Gastrocnemius medialis (tissue), 4 donors: Measurements from ENCODE around the gene ZNF440. TPM values are rescaled to one million over a fixed set of nuclear protein-coding genes. Genes with fewer than 3 reads are reported as not detected.
"Not testable (repeated sequence)": the region's sequence is repeated elsewhere in the genome, so short reads cannot be mapped to it uniquely, and the experiment has no call there.

Source experiments
- ATAC-seq, 2 donors: fragments of 150-250 bp; one replicate each; pipeline ENCODE4 v1.9.1; 2016
- DNase-seq, 2 donors: peaks; one replicate each; pipeline ENCODE4 v3.0.0-alpha.2; 2019
- H3K27ac ChIP-seq, 4 donors: fragments of 200-600 bp; sonication (generic); 1 replicate in 1 of 4; 2 replicates in 3 of 4; pipeline ENCODE4 v1.5.1; 2016 to 2018; ENCODE audit warnings: mild to moderate bottlenecking in 2 of 4, moderate library complexity in 1 of 4
- H3K27me3 ChIP-seq, 3 donors: fragments of 200-600 bp; sonication (generic) in 2 of 3; 1 replicate in 1 of 3; 2 replicates in 2 of 3; pipeline versions ENCODE4 v1.5.1 to v1.6.0; 2016 to 2019; ENCODE audit warnings: mild to moderate bottlenecking in 1 of 3, moderate library complexity in 1 of 3
- H3K36me3 ChIP-seq, 2 donors: fragments of 200-600 bp; sonication (generic) in 1 of 2; one replicate each; pipeline ENCODE4 v1.5.1; 2017 to 2018
- H3K4me1 ChIP-seq, 2 donors: fragments of 200-600 bp; sonication (generic) in 1 of 2; one replicate each; pipeline ENCODE4 v1.5.1; 2016 to 2017; ENCODE audit warnings: mild to moderate bottlenecking in 2 of 2
- H3K4me3 ChIP-seq, 4 donors: fragments of 200-600 bp; sonication (generic) in 3 of 4; 1 replicate in 1 of 4; 2 replicates in 3 of 4; pipeline ENCODE4 v1.5.1; 2016 to 2019; ENCODE audit warnings: mild to moderate bottlenecking in 2 of 4
- H3K9me3 ChIP-seq, 3 donors: fragments of 200-600 bp; sonication (generic) in 2 of 3; 1 replicate in 1 of 3; 2 replicates in 2 of 3; pipeline ENCODE4 v1.5.1; 2016 to 2019
- CTCF ChIP-seq, 5 experiments: fragments of 450-650 bp in 3 of 5; fragments of 200-600 bp in 2 of 5; sonication (generic) in 2 of 5; IDR thresholded peaks in 4 of 5; conservative IDR thresholded peaks in 1 of 5; 1 replicate in 4 of 5; 2 replicates in 1 of 5; pipeline ENCODE4 v1.5.1; 2016 to 2019; ENCODE audit warnings: antibody characterized with exemption in 5 of 5, mild to moderate bottlenecking in 3 of 5, moderate library complexity in 3 of 5
- POLR2A ChIP-seq, 2 donors: fragments of 450-650 bp; IDR thresholded peaks; one replicate each; pipeline ENCODE4 v1.6.1; 2017; ENCODE audit warnings: antibody characterized with exemption in 2 of 2, mild to moderate bottlenecking in 2 of 2, moderate library complexity in 2 of 2
- in situ Hi-C, 4 donors: fragments of 200-750 bp; cut with MboI; loops; one replicate each; pipeline versions ENCODE4 v1.15.0 to v1.8.0; 2017; ENCODE audit warnings: low sequenced_read_pairs in 4 of 4
- intact Hi-C: fragments of 100-400 bp; cut with DNase I; formaldehyde crosslinking; loops from one replicate; pipeline ENCODE4 v1.15.1; 2023; ENCODE audit warnings: low total_unique reads
- total RNA-seq, 4 donors: library from RNA; depleted of rRNA; stranded (reverse); fragments of >200 nt; gene quantifications; one replicate each; pipeline versions ENCODE4 v1.1.0 to v1.2.3, GENCODE V29; 2016

Gene ZNF440
- total RNA-seq, 4 donors from 2014 or later, result 2.5 to 5.5 (median 4.2) TPM

GRCh38 chr19:11832253-11832912 lies 18.3 kb downstream of the ZNF440 start:
- TF ChIP-seq CTCF (IDR thresholded peaks at IDR 0.05 in 4 of 5, conservative IDR thresholded peaks at IDR 0.05 in 1 of 5), result no peak
- no peak for TF ChIP-seq POLR2A (IDR thresholded peaks at IDR 0.05)
- no peak for ATAC-seq

GRCh38 chr19:11833541-11833940 lies 19.5 kb downstream of the ZNF440 start:
- TF ChIP-seq POLR2A (IDR thresholded peaks at IDR 0.05) (no peak), CTCF (IDR thresholded peaks at IDR 0.05 in 4 of 5, conservative IDR thresholded peaks at IDR 0.05 in 1 of 5) (no peak)
- Histone ChIP-seq H3K27ac (no peak overlapping the region), H3K36me3 (peaks cover 19 to 58% of the 10 kb centered on the region in 2 donors), H3K4me3 (no peak overlapping the region), H3K4me1 (no peaks in the 10 kb centered on the region), H3K27me3 (no peaks in the 10 kb centered on the region), H3K9me3 (peaks cover 10 to 29% (median 10%) of the 10 kb centered on the region in 3 donors)
- in situ Hi-C loops, result no loop called here
- ATAC-seq (no peak), DNase-seq (no peak)
- intact Hi-C loops, result no loop called here

More at GRCh38 chr19:11832253-11832912, 18.3 kb downstream of the ZNF440 start:
- no peak for DNase-seq
- H3K4me1 ChIP-seq, result no peaks in the 10 kb centered on the region
- no peaks in the 10 kb centered on the region for H3K27me3 ChIP-seq
- H3K36me3 ChIP-seq, result peaks cover 19 to 66% of the 10 kb centered on the region in 2 donors
- in situ Hi-C loops, result no loop called here
- no peak overlapping the region for H3K27ac ChIP-seq
- H3K4me3 ChIP-seq, result peak overlapping the region in 1 of 4 donors; percentile 34
- peaks cover 10 to 29% (median 10%) of the 10 kb centered on the region in 3 donors for H3K9me3 ChIP-seq
- intact Hi-C loops, result no loop called here

GRCh38 chr19:11835626-11836066 lies 21.6 kb downstream of the ZNF440 start:
- H3K27ac ChIP-seq, H3K4me1 ChIP-seq, DNase-seq, intact Hi-C loops, H3K4me3 ChIP-seq, ATAC-seq, H3K27me3 ChIP-seq, in situ Hi-C loops: not testable (repeated sequence)
- peaks cover 10 to 29% (median 10%) of the 10 kb centered on the region in 3 donors for H3K9me3 ChIP-seq
- H3K36me3 ChIP-seq, result peaks cover 19 to 38% of the 10 kb centered on the region in 2 donors

- H3K4me3 ChIP-seq, result no peak overlapping the region
- H3K27ac ChIP-seq, result no peak overlapping the region
- TF ChIP-seq POLR2A (IDR thresholded peaks at IDR 0.05), result no peak
- no peak for TF ChIP-seq CTCF (IDR thresholded peaks at IDR 0.05 in 4 of 5, conservative IDR thresholded peaks at IDR 0.05 in 1 of 5)
- intact Hi-C loops (no loop called here), in situ Hi-C loops (no loop called here)
- H3K27me3 ChIP-seq, result peaks cover 0 to 6% (median 4%) of the 10 kb centered on the region in 3 donors
- ATAC-seq (no peak), DNase-seq (no peak)
- no peaks in the 10 kb centered on the region for H3K36me3 ChIP-seq
- no peaks in the 10 kb centered on the region for H3K4me1 ChIP-seq
- H3K9me3 ChIP-seq, result no peaks in the 10 kb centered on the region
Observed at GRCh38 chr19:11843722-11844121, 29.6 kb downstream of the ZNF440 start.

- H3K4me3 ChIP-seq, H3K4me1 ChIP-seq, ATAC-seq, H3K9me3 ChIP-seq, DNase-seq, H3K36me3 ChIP-seq, in situ Hi-C loops, H3K27ac ChIP-seq: not testable (repeated sequence)
- intact Hi-C loops, result loop anchor here (2.0 kb wide), 1 partner anchor 49 kb away; the partner anchor contains the start of gene ZNF491
- peaks cover 0 to 17% (median 10%) of the 10 kb centered on the region in 3 donors for H3K27me3 ChIP-seq
Observed at GRCh38 chr19:11847615-11848014, 33.5 kb downstream of the ZNF440 start.
